SKM-1 (cell line): ENCODE measurements around the gene SOX2.
A peak's percentile ranks its signal among the peaks of the same experiment; 100 is the strongest.

Experiments used
- DNase-seq: peaks from one replicate; lab custom pipeline; 2025; ENCODE audit not compliant: unreplicated experiment; lab: John Stamatoyannopoulos, UW

SOX2 gene

GRCh38 chr3:181704421-181705085 lies 7.2 kb upstream of the SOX2 start:
- no peak for DNase-seq

GRCh38 chr3:181705086-181705480 lies 6.6 kb upstream of the SOX2 start:
- no peak for DNase-seq

- no peak for DNase-seq
These were observed 3.7 kb upstream of the SOX2 start for GRCh38 chr3:181707980-181708379.

GRCh38 chr3:181709537-181710279 lies 2.0 kb upstream of the SOX2 start:
- DNase-seq: peak; percentile 48

- no peak for DNase-seq
These were observed 1.1 kb upstream of the SOX2 start for GRCh38 chr3:181710345-181711291.

- no peak for DNase-seq
These were observed 464 bp downstream of the SOX2 start for GRCh38 chr3:181712226-181712552.

GRCh38 chr3:181712553-181713279 lies 991 bp downstream of the SOX2 start:
- no peak for DNase-seq

DNA sequence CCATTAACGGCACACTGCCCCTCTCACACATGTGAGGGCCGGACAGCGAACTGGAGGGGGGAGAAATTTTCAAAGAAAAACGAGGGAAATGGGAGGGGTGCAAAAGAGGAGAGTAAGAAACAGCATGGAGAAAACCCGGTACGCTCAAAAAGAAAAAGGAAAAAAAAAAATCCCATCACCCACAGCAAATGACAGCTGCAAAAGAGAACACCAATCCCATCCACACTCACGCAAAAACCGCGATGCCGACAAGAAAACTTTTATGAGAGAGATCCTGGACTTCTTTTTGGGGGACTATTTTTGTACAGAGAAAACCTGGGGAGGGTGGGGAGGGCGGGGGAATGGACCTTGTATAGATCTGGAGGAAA lies 1.5 kb downstream of the SOX2 start:
- no peak for DNase-seq

DNA sequence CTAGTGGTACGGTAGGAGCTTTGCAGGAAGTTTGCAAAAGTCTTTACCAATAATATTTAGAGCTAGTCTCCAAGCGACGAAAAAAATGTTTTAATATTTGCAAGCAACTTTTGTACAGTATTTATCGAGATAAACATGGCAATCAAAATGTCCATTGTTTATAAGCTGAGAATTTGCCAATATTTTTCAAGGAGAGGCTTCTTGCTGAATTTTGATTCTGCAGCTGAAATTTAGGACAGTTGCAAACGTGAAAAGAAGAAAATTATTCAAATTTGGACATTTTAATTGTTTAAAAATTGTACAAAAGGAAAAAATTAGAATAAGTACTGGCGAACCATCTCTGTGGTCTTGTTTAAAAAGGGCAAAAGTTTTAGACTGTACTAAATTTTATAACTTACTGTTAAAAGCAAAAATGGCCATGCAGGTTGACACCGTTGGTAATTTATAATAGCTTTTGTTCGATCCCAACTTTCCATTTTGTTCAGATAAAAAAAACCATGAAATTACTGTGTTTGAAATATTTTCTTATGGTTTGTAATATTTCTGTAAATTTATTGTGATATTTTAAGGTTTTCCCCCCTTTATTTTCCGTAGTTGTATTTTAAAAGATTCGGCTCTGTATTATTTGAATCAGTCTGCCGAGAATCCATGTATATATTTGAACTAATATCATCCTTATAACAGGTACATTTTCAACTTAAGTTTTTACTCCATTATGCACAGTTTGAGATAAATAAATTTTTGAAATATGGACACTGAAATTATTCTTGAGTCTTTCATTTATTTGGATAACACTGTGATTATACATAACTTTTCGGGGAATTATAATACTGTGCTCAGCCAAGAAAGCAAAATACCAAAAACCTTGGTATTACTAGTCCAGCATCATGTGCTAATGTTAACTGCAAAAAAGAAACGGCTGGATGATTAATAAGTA lies 2.2 kb downstream of the SOX2 start:
- DNase-seq: no peak

DNA sequence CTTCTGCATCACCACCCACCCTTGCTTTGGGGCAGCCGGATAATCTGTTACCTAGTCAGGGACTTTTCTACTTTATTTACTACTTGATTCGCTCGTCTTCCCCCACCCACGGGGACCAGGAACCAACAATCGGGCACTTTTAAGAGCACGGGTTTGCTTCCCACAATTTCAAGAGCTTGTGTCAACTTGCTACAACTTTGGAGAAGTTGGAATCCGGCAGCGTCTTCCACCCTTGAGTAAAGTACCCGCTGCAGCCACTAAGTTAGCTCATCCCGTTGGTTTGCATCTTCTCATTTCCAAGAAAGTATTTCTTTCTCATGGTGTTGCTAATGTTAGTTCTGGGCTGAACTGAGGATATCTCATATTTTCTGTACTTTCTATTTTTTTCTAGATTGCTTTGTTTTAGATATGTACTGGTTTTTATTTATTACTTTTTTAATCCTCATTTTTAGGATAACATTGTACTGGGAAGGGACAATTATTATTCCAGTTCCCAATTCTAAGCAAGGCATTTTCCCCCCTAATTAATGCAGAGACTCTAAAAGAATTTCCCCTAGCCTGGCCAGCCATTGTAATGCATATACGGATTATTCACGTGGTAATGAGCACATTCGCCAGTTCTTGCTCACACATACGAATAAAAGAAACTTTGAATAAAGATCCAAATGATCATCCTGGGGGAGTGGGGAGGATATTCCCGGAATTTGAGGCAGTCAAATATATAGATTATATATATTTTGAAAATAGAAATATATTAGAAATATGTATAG lies 4.0 kb downstream of the SOX2 start:
- no peak for DNase-seq

DNA sequence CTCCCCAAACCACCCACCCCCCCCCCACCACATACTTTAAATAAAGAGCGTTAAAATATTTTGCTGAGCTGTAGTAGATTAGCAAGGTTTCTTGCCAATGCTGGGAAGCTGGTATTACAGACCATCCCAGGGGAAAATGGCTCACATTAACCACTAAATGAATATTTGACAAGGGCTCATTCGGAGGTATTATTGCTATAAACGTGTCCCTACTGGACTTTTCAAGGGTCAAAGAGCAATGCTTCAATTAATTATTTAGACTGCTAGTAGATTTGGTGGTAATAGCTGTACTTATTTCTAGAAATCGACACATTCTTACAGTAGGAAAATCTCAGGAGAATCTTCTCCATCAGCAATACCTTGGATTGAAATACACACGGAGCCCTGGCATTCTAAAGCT lies 5.2 kb downstream of the SOX2 start:
- no peak for DNase-seq

GRCh38 chr3:181717549-181718171 lies 5.9 kb downstream of the SOX2 start:
- DNase-seq: no peak

DNA sequence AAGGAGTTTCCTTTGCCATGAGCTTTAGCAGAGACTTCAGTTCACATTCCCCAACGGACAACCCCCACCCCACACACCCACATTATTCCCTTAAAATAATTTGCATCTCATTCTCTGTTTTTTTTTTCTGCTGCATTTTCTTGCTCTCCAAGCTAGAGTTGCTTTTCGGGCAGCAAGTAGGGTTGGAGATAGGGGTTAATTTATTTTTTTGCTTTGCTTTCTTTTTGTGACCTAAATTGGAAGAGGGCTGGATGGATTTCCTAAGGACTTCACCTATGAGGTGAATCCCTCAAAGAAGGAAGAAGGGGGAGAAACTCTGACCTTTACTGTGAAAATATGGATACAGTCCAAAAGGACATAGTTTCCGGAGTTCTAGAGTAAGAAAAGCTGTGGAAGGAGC lies 6.6 kb downstream of the SOX2 start:
- DNase-seq: no peak

DNA sequence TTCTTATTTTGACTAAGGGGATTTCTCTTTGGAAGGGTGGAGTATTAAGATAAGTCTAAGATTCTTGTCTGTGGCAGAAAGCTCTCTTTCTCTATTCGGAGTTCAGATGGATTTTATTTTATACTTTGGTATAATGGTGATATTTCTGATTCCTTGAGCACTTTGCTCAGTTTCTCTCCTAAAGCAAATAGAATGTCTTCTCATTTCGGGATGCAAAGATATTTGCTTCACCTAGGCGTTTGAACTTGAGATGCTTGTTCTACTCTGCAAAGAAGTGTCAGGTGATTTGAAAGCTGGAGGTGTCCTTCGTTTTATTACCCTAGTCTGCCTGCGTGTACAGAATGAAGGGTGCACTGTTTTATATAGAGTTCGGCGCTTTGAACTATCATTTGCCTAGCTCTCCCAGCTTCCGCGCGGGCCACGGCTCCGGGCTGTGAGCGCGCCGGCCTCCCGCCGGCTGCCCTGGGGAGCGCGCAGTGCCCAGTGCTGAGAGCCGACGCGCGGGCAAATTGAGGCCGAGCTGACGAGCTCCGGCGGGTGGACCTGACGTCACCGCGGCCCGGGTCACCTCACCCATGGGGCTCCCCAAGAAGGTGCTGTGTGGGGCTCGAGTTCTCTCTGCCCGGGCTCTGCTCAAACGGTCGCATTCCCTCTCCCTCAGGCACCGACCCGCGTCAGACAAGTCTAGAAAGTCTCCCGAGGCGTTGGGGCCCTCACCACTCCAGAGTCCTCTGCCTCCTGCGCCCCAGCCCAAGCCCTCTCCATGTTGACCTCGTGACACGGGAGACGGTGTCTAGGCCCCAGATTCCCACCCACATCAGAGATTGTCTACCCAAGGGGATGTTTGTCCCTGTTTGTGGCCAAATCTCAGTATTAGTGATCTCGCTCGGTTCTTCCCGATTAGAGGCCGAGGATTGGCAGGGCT lies 7.5 kb downstream of the SOX2 start:
- no peak for DNase-seq

GRCh38 chr3:181719991-181720680 lies 8.4 kb downstream of the SOX2 start:
- DNase-seq: no peak

DNA sequence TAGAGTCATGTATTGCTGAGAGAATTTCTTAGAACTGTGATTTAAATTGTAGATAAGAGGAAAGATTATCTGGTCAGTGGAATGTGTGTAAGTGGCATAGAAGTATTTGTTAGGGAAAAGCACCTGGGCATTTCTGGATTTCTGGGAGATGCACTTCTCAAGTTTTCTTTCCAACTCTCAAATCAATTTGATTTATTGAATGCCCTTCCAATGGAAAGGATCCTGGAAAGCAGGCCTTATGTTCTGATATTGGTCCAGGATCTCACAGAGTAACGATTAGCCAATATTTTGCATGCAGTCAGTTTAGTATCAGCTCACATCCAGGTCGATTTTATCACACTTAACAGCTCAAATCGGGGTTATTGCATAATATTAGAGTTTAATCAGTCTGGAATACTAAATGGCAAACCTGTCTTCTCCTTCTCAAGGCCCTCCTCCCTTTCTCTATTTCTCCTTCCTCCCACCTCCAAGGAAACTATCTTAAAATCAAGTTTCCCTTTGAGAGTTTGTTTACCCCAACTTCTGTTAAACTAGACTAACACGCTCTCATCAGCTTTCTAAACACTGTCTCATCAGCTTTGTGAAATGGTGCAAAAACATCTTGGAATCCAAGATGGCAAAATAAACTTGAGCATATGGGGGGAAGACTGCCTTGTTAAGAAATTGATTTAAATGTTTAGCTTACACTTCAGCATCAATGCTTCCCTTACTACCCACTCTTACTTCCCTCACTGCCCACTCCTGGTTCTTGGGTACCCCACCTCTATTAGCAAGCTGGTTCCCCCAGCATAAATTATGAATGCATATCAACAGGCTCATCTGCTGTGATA lies 9.5 kb downstream of the SOX2 start:
- no peak for DNase-seq
